ENCODE results near the gene IRF2. TPM values are rescaled to one million over a fixed set of nuclear protein-coding genes. Genes with fewer than 3 reads are reported as not detected.

IRF2 gene
- polyA plus RNA-seq, 1 donor (not counting 4 experiments of a cell fraction or from before 2014, with no cell fraction given), result 23.8 TPM

DNA sequence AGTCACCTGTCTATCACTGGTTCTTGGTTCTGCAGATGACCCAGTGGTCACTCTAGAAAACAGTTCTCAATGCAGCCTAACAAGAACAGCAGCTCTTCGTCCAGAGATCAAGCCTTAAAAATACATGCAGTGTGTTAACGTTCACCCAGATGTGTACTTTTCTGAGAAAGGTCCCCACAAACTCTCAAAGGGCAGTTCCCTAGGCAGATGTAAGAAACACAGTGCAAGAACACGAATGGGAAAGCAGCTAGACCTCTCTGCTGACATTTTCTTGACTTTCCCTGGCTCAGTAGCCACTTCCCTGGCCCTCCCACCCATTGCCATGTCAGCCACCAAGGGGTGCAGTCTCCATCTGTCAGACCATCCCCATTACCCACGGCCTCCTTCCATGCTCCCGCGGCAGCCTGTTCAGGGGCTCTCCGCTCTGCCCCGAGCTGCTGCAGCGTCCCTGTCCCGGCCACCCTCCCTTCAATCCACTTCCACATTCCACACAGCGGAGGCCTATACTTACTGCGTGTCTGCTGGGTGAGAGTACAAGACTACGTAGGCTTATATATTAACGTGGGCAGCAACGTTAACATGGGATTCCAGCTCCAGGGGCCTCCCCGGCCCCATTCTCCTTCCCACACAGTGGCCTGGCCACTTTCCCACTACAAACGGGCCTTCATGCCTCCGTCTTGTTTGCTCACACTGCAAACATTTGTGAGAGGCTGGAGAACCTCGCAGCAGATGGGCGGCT is 34.3 kb downstream of the IRF2 start:
- H3K4me2 ChIP-seq (ENCODE audit: control insufficient read depth, extremely low read depth, insufficient read depth, low read depth, low read length), result no peak overlapping the region
- H2AFZ ChIP-seq (ENCODE audit: control insufficient read depth, low read length), result no peak overlapping the region
- dilution Hi-C loops (cut with MboI; ENCODE audit: extremely low pct_ligation_motif_present, low sequenced_read_pairs), result no loop called here
- H3K27ac ChIP-seq (ENCODE audit: control insufficient read depth, insufficient read depth, low read length), result no peak overlapping the region
- DNase-seq (ENCODE audit: low read depth, low spot score), result no peak
- no peaks in the 10 kb centered on the region for H3K27me3 ChIP-seq (ENCODE audit: control insufficient read depth, extremely low read depth, insufficient read depth, low read length)
- no peak overlapping the region for H3K9ac ChIP-seq (ENCODE audit: control insufficient read depth, extremely low read depth, insufficient read depth, low read length)
- H3K4me3 ChIP-seq (ENCODE audit: control insufficient read depth in 2 of 3, extremely low read depth in 1 of 3, insufficient read depth in 2 of 3, low read depth in 1 of 3, low read length in 3 of 3), result no peak overlapping the region
- no peaks in the 10 kb centered on the region for H3K9me3 ChIP-seq (ENCODE audit: control insufficient read depth, low read depth, low read length)
- H3K79me2 ChIP-seq (ENCODE audit: control insufficient read depth, insufficient read depth, low read length), result peaks cover 61% of the 10 kb centered on the region
- H3K4me1 ChIP-seq (ENCODE audit: control insufficient read depth, extremely low read depth, insufficient read depth, low read length), result no peaks in the 10 kb centered on the region
- peaks cover 0 to under 1% of the 10 kb centered on the region in 2 experiments for H3K36me3 ChIP-seq (ENCODE audit: control insufficient read depth in 2 of 2, extremely low read depth in 1 of 2, insufficient read depth in 2 of 2, low read length in 2 of 2)
- no peaks in the 10 kb centered on the region for H4K20me1 ChIP-seq (ENCODE audit: control insufficient read depth, extremely low read depth, insufficient read depth, low read length)
- FAIRE-seq, result no peak
- TF ChIP-seq EZH2 (IDR thresholded peaks at IDR 0.05; ENCODE audit: low read length), result no peak
- H3K9me1 ChIP-seq (ENCODE audit: control insufficient read depth, extremely low read depth, insufficient read depth, low read length), result peaks cover 2% of the 10 kb centered on the region

DNA sequence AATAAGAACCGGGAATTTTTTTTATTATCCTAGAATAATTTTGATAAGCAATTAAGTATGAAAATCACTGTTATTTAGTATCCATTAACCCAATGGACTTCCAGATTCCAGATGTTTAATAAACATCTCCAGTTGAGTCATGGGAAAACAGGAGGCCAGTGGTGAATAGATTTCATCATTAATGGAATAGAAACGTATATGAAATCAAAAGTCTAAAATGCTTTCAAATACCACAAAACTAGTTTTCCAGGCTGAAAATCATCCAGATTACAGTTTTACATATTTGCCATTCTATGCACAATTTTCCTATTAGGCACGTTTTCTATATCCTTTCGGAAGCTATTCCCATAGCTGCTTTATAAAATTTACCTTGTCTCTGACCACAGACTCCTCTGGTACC is 35.0 kb downstream of the IRF2 start:
- FAIRE-seq (no peak), DNase-seq (ENCODE audit: low read depth, low spot score) (no peak)
- Histone ChIP-seq H4K20me1 (ENCODE audit: control insufficient read depth, extremely low read depth, insufficient read depth, low read length) (no peaks in the 10 kb centered on the region), H3K79me2 (ENCODE audit: control insufficient read depth, insufficient read depth, low read length) (peaks cover 59% of the 10 kb centered on the region), H2AFZ (ENCODE audit: control insufficient read depth, low read length) (no peak overlapping the region), H3K27ac (ENCODE audit: control insufficient read depth, insufficient read depth, low read length) (no peak overlapping the region), H3K9me1 (ENCODE audit: control insufficient read depth, extremely low read depth, insufficient read depth, low read length) (peaks cover 2% of the 10 kb centered on the region), H3K9ac (ENCODE audit: control insufficient read depth, extremely low read depth, insufficient read depth, low read length) (no peak overlapping the region), H3K4me3 (ENCODE audit: control insufficient read depth in 2 of 3, extremely low read depth in 1 of 3, insufficient read depth in 2 of 3, low read depth in 1 of 3, low read length in 3 of 3) (no peak overlapping the region), H3K4me1 (ENCODE audit: control insufficient read depth, extremely low read depth, insufficient read depth, low read length) (no peaks in the 10 kb centered on the region), H3K36me3 (ENCODE audit: control insufficient read depth in 2 of 2, extremely low read depth in 1 of 2, insufficient read depth in 2 of 2, low read length in 2 of 2) (peaks cover 0 to 1% of the 10 kb centered on the region in 2 experiments), H3K27me3 (ENCODE audit: control insufficient read depth, extremely low read depth, insufficient read depth, low read length) (no peaks in the 10 kb centered on the region), H3K9me3 (ENCODE audit: control insufficient read depth, low read depth, low read length) (no peaks in the 10 kb centered on the region), H3K4me2 (ENCODE audit: control insufficient read depth, extremely low read depth, insufficient read depth, low read depth, low read length) (no peak overlapping the region)
- TF ChIP-seq EZH2 (IDR thresholded peaks at IDR 0.05; ENCODE audit: low read length), result no peak
- TF ChIP-seq, protein P1, sequence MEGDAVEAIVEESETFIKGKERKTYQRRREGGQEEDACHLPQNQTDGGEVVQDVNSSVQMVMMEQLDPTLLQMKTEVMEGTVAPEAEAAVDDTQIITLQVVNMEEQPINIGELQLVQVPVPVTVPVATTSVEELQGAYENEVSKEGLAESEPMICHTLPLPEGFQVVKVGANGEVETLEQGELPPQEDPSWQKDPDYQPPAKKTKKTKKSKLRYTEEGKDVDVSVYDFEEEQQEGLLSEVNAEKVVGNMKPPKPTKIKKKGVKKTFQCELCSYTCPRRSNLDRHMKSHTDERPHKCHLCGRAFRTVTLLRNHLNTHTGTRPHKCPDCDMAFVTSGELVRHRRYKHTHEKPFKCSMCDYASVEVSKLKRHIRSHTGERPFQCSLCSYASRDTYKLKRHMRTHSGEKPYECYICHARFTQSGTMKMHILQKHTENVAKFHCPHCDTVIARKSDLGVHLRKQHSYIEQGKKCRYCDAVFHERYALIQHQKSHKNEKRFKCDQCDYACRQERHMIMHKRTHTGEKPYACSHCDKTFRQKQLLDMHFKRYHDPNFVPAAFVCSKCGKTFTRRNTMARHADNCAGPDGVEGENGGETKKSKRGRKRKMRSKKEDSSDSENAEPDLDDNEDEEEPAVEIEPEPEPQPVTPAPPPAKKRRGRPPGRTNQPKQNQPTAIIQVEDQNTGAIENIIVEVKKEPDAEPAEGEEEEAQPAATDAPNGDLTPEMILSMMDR (optimal IDR thresholded peaks at IDR 0.05 in 1 of 3, IDR thresholded peaks at IDR 0.05 in 1 of 3, conservative IDR thresholded peaks at IDR 0.05 in 1 of 3; ENCODE audit: extremely low read depth in 1 of 3, insufficient read depth in 2 of 3, low read length in 3 of 3), result no peak
- dilution Hi-C loops (cut with MboI; ENCODE audit: extremely low pct_ligation_motif_present, low sequenced_read_pairs), result no loop called here
